ENCODE results near the gene NOTUM. TPM values are rescaled to one million over a fixed set of nuclear protein-coding genes. Genes with fewer than 3 reads are reported as not detected.

Gene NOTUM
- total and polyA plus RNA-seq, 9 of the 15 experiments (the other 6 are each of a cell fraction or from before 2014, with no cell fraction given): 0.03 to 14.0 (median 4.1) TPM

GRCh38 chr17:81999976-82000802 lies 39.2 kb upstream of the NOTUM start:
- ATAC-seq: no peak

More at GRCh38 chr17:81999976-82000802, 39.2 kb upstream of the NOTUM start:
- TF ChIP-seq NFIC (IDR thresholded peaks at IDR 0.05) (0 out of 2 replicates have a peak, but pooled peaks have one; percentile 19), ZBTB40 (IDR thresholded peaks at IDR 0.05) (no peak), ZBTB40 (CRISPR knock-in tag; IDR thresholded peaks at IDR 0.05) (no peak), HES1 (IDR thresholded peaks at IDR 0.05; ENCODE audit: low read depth) (no peak), HDAC3 (IDR thresholded peaks at IDR 0.05; ENCODE audit: borderline replicate concordance, partially characterized antibody) (no peak)
- H3K4me2 ChIP-seq (ENCODE audit: insufficient read depth, low read length): no peak overlapping the region
- H4K20me1 ChIP-seq (replicated peaks; ENCODE audit: control insufficient read depth, insufficient read depth, low read length): no peaks in the 10 kb centered on the region
- no TSS peak for BruUV-seq (replicated peaks)
- ChIA-PET CTCF (ENCODE audit: low intra/inter-chr PET ratio) (no interaction called here), POLR2A (interaction anchor here (0.7 to 1.1 kb wide), 2 partner anchors 9 to 20 kb away, joined by 3 read pairs; no protein-coding TSS in a partner anchor)
- no peaks in the 10 kb centered on the region for H3K9me3 ChIP-seq (replicated peaks; ENCODE audit: control insufficient read depth, insufficient read depth, low read depth, low read length)
- no peak overlapping the region for H3K4me3 ChIP-seq
- in situ Hi-C loops (cut with MboI) (no loop called here), intact Hi-C loops (cut with micrococcal nuclease) (no loop called here)
- no peaks in the 10 kb centered on the region for H3K79me2 ChIP-seq (ENCODE audit: control insufficient read depth, insufficient read depth, low read length)
- 86% methylated on average over 32 of the region's 36 CpGs for WGBS (ENCODE audit: insufficient coverage, low coverage, missing lambda C conversion rate)
- H3K27ac ChIP-seq (ENCODE audit: extremely low read depth, low read depth, low read length): no peak overlapping the region
- H3K4me1 ChIP-seq (replicated peaks in 1 of 2; ENCODE audit: control insufficient read depth in 2 of 2, insufficient read depth in 2 of 2, low read length in 2 of 2): peaks cover 0 to 68% of the 10 kb centered on the region in 2 experiments; a peak in 2 of 5 replicates
- H3K27me3 ChIP-seq (ENCODE audit: control insufficient read depth in 2 of 2, insufficient read depth in 2 of 2, low read length in 2 of 2): no peaks in the 10 kb centered on the region
- peak overlapping the region in 1 of 2 experiments; percentile 43; a peak in 2 of 4 replicates for H3K9ac ChIP-seq (ENCODE audit: insufficient read depth in 1 of 2, low read depth in 2 of 2, low read length in 2 of 2)
- H3K9me1 ChIP-seq (ENCODE audit: control insufficient read depth, insufficient read depth, low read length): no peaks in the 10 kb centered on the region
- H3K36me3 ChIP-seq (ENCODE audit: control insufficient read depth, insufficient read depth, low read length): peaks cover 6% of the 10 kb centered on the region; the same call in 1 of the 3 replicates
- no peak for FAIRE-seq
- DNase-seq (ENCODE audit: extremely low read depth in 1 of 4, low spot score in 3 of 4): no peak
- H2AFZ ChIP-seq (ENCODE audit: low read depth, low read length): no peak overlapping the region
